B cell (primary cell): ENCODE results near the gene CAPZA1.

Experiments used
- CTCF ChIP-seq: fragments of 200-600 bp; IDR thresholded peaks from one replicate; pipeline ENCODE4 v1.8.0; 2022; ENCODE audit warnings: antibody characterized with exemption, mild to moderate bottlenecking
- EZH2 ChIP-seq: IDR thresholded peaks from 2 replicates; pipeline ENCODE4 v1.6.1; 2012; ENCODE audit warnings: borderline replicate concordance, low read depth, mild to moderate bottlenecking, moderate library complexity, low read length; ENCODE audit not compliant: insufficient read depth, poor library complexity, severe bottlenecking

- TF ChIP-seq CTCF: peak; percentile 87
- no peak for TF ChIP-seq EZH2
Measured at GRCh38 chr1:112718691-112719418, 99.2 kb downstream of the CAPZA1 start.
